Measurements from ENCODE around the gene SLC16A10.
"Not testable (repeated sequence)": the region's sequence is repeated elsewhere in the genome, so short reads cannot be mapped to it uniquely, and the experiment has no call there.

SLC16A10 gene

DNA sequence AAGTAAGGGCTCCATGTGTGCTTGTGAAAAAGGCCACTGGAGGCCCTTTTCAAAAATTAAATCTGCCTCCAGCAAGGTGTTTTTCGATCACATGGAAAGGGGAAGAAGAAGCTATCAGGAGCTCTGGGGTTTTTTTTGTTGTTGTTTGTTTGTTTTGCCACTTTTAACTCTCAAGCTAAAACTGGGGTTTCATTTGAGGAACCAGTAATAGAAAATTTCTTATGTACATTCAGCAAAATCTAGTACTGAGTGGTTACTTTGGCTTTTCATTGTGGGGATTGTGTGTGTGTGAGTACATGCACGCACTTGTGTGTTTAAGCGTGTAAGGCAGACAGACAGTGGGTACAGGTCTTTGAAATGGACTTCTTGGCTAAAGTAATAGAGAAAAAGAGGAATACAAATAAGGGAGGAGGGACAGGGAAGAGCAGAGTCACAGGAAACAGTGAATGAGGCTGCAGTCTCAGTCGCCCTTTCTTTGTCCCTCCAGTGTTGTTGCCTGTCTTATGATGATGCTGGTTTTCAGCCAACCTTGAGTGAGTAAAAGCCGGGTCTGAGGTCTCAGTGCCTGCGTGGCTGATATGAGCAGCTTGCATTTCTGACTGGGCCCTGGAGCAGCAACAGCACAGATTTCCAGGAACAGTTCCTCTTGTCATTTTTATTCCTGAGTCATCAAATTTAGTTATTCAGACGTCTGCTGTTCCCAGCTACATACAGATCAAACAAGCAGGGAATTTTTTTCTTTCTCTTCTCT lies 26.2 kb downstream of the SLC16A10 start:
- Histone ChIP-seq H3K4me3 (ENCODE audit: extremely low read depth, insufficient read depth, low read length, poor library complexity, severe bottlenecking) (no peak overlapping the region), H3K27ac (ENCODE audit: low read depth, low read length, severe bottlenecking) (peak overlapping the region; percentile 24), H3K36me3 (ENCODE audit: control insufficient read depth, insufficient read depth, low read length) (no peaks in the 10 kb centered on the region), H3K9me3 (ENCODE audit: control insufficient read depth, low read length) (no peaks in the 10 kb centered on the region), H3K4me1 (ENCODE audit: control insufficient read depth, insufficient read depth, low read length, poor library complexity, severe bottlenecking) (no peaks in the 10 kb centered on the region)
- WGBS, 2 experiments (ENCODE audit: insufficient coverage in 2 of 2) = 61 to 73% methylated on average over 6 to 7 of the region's 7 CpGs

DNA sequence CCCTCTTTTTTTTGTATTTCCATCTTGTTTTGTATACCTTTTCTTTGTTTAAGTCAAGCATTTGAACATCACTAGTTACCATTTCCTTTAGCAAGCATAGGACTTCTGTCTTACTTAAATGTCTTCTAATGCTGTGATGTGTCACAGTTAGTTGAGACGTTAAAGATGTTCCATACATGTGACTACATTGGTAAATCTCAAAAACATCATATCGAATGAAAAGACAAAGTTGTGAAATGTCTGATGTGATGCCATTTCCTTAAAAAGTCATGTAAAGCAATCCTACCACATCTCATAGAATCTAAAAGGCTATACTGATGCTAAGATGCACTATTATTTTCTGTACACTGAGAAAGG lies 26.8 kb downstream of the SLC16A10 start:
- Histone ChIP-seq H3K9me3 (ENCODE audit: control insufficient read depth, low read length) (no peaks in the 10 kb centered on the region), H3K4me3 (ENCODE audit: extremely low read depth, insufficient read depth, low read length, poor library complexity, severe bottlenecking) (no peak overlapping the region), H3K27ac (ENCODE audit: low read depth, low read length, severe bottlenecking) (peak overlapping the region; percentile 24), H3K36me3 (ENCODE audit: control insufficient read depth, insufficient read depth, low read length) (no peaks in the 10 kb centered on the region), H3K4me1 (ENCODE audit: control insufficient read depth, insufficient read depth, low read length, poor library complexity, severe bottlenecking) (no peaks in the 10 kb centered on the region)
- WGBS, 2 experiments (ENCODE audit: insufficient coverage in 2 of 2) = no CpG with 5 or more reads among the region's 2 CpGs

DNA sequence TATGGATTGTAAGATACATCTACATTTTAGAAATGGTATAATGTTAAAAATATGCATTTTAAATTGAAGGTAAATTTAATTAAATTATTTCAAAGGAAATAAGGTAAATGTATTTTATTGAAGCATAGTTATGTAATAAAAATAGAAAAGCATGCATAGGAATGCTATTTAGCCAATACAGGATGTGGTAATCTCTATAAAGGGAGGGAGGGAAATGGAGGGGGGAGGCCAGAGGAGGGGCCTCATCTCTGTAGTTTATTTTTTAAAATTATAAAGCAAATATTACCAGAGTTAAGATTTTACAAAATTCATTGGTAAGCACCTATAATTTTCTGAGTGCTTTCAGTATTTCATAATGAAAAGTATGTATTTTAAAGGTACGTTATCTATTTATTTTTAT lies 27.2 kb downstream of the SLC16A10 start:
- WGBS, 2 experiments (ENCODE audit: insufficient coverage in 2 of 2) = no CpG with 5 or more reads among the region's 1 CpG
- H3K36me3 ChIP-seq (ENCODE audit: control insufficient read depth, insufficient read depth, low read length) = no peaks in the 10 kb centered on the region
- H3K4me1 ChIP-seq (ENCODE audit: control insufficient read depth, insufficient read depth, low read length, poor library complexity, severe bottlenecking) = no peaks in the 10 kb centered on the region
- no peak overlapping the region for H3K27ac ChIP-seq (ENCODE audit: low read depth, low read length, severe bottlenecking)
- no peak overlapping the region for H3K4me3 ChIP-seq (ENCODE audit: extremely low read depth, insufficient read depth, low read length, poor library complexity, severe bottlenecking)
- no peaks in the 10 kb centered on the region for H3K9me3 ChIP-seq (ENCODE audit: control insufficient read depth, low read length)

DNA sequence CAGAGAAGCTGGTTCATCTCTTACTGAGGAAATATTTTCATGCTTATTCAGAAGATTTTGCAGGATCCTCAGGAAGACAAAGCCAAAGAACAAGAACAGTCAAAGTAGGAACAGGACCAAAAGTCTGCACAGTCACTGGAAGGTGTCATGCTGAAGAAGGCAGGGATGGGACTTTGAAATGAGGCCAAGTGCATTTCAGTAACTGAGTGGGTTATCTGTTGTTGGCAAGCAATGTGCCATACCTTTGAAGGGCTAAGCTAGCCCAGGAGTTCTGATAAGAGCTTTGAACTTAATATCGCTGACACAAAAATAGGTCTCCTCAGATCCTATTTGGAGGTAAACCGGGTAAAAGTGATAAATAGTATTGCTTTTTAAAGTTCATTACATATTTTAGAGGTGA lies 31.5 kb downstream of the SLC16A10 start:
- Histone ChIP-seq H3K36me3 (ENCODE audit: control insufficient read depth, insufficient read depth, low read length) (no peaks in the 10 kb centered on the region), H3K4me1 (ENCODE audit: control insufficient read depth, insufficient read depth, low read length, poor library complexity, severe bottlenecking) (no peaks in the 10 kb centered on the region), H3K9me3 (ENCODE audit: control insufficient read depth, low read length) (no peaks in the 10 kb centered on the region), H3K27ac (ENCODE audit: low read depth, low read length, severe bottlenecking) (no peak overlapping the region), H3K4me3 (ENCODE audit: extremely low read depth, insufficient read depth, low read length, poor library complexity, severe bottlenecking) (no peak overlapping the region)
- 80% methylated on average over 1 of the region's 2 CpGs; no CpG with 5 or more reads in 1 of the 2 experiments for WGBS, 2 experiments (ENCODE audit: insufficient coverage in 2 of 2)

DNA sequence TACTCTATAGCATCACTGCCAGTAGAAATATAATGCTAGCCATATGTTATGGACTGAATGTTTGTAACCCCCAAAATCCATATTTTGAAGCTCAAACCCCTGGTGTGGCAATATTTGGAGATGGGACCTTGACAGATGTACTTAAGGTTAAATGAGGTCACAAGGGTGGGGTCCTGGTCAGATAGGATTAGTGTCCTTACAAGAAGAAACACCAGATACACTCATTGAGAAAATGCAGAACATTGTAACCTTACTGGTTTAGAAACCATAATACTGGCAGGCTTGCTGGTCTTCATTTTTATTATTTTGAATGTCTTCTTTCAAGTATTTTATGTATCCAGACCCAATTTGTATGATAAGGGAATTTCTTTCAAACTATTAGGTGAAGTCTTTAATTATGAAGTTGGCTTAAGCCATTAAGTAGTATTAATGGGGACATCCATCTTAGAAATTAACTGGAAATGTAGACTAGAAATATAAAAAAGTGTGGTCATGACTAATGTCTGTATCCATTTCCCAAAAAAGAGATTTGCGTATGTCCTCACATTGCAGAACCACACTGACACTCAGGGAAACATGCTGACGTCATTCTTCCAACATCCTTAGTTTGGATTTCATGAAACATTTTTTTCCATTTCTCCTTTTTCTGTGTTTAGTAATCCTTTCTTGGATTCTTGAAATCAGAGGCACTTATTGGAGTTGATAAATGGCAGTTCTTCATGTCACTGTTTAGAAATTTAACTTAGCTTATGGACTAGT lies 32.4 kb downstream of the SLC16A10 start:
- Histone ChIP-seq H3K36me3 (ENCODE audit: control insufficient read depth, insufficient read depth, low read length) (no peaks in the 10 kb centered on the region), H3K4me3 (ENCODE audit: extremely low read depth, insufficient read depth, low read length, poor library complexity, severe bottlenecking) (no peak overlapping the region), H3K4me1 (ENCODE audit: control insufficient read depth, insufficient read depth, low read length, poor library complexity, severe bottlenecking) (no peaks in the 10 kb centered on the region), H3K9me3 (ENCODE audit: control insufficient read depth, low read length) (no peaks in the 10 kb centered on the region), H3K27ac (ENCODE audit: low read depth, low read length, severe bottlenecking) (no peak overlapping the region)
- WGBS, 2 experiments (ENCODE audit: insufficient coverage in 2 of 2) = no CpG with 5 or more reads among the region's 2 CpGs

DNA sequence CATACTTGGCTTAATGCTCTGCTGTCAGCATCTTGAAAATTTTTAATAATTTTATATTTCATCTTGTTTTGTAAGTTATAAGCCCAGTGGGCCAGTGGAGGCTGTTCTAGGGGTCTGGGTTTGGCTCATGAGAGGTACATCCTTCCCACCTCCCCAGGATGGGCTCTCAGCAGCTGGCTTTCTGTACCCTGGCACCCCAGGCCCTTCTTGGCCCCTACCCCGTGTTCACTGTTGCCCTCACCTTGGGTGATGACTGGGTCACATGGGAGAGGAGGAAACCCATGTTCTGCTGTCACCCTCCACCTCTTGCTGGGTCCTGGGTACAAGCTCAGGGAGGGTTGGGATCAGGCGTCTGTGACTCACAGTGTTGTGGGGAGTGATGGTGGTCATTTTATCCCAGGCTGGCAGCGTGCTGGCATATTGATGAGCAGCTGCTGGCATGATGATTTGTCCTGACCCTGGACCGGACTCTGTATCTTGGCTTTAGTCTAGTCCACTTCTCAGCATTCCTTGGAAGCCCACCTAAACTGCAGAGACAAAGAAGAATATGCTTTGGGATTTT lies 34.6 kb downstream of the SLC16A10 start:
- Histone ChIP-seq H3K4me1 (ENCODE audit: control insufficient read depth, insufficient read depth, low read length, poor library complexity, severe bottlenecking) (no peaks in the 10 kb centered on the region), H3K4me3 (ENCODE audit: extremely low read depth, insufficient read depth, low read length, poor library complexity, severe bottlenecking) (no peak overlapping the region), H3K36me3 (ENCODE audit: control insufficient read depth, insufficient read depth, low read length) (no peaks in the 10 kb centered on the region), H3K27ac (ENCODE audit: low read depth, low read length, severe bottlenecking) (no peak overlapping the region), H3K9me3 (ENCODE audit: control insufficient read depth, low read length) (no peaks in the 10 kb centered on the region)
- WGBS, 2 experiments (ENCODE audit: insufficient coverage in 2 of 2) = 67 to 100% methylated on average over 1 to 2 of the region's 4 CpGs

DNA sequence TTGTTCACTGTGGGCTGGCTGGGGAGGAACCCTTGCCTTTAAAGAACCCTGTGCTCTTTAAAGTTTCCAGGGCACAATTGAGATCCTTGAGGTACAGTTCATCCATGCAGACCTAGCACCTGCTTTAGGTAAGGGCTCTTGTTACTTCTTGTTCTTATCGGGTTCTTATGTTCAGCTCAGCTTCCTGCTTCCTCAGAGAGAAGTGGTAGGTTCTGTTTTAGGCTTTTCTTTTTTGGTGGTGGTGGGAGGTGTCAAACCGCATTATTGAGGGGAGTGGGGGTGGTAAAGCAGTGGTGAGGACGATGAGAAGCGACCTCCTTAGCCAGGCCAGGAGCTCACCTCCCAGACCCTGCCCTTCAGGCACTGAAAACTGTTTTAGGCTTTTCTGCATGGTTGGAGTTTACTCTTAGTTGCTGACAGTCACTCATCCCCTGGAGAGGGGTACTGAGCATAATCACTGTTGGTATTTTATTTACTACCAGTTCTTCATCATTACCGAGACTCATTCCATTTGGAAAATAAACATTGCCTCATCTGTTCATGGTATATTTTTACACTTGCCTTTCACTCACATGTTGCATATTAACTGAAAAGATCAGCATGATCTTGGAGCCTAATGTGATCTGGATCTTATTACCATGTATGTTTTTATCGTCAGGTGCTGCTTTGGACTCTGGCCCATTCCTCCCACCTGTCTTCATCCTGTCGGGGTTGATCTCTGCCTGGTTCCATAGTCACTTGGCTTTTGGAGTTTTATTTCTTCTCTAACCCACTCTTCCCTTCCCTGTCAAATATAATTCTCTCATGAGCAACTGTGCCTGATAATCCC lies 35.4 kb downstream of the SLC16A10 start:
- Histone ChIP-seq H3K36me3 (ENCODE audit: control insufficient read depth, insufficient read depth, low read length) (no peaks in the 10 kb centered on the region), H3K27ac (ENCODE audit: low read depth, low read length, severe bottlenecking) (no peak overlapping the region), H3K4me1 (ENCODE audit: control insufficient read depth, insufficient read depth, low read length, poor library complexity, severe bottlenecking) (no peaks in the 10 kb centered on the region), H3K9me3 (ENCODE audit: control insufficient read depth, low read length) (no peaks in the 10 kb centered on the region), H3K4me3 (ENCODE audit: extremely low read depth, insufficient read depth, low read length, poor library complexity, severe bottlenecking) (no peak overlapping the region)
- 90 to 94% methylated on average over 2 to 4 of the region's 7 CpGs for WGBS, 2 experiments (ENCODE audit: insufficient coverage in 2 of 2)

DNA sequence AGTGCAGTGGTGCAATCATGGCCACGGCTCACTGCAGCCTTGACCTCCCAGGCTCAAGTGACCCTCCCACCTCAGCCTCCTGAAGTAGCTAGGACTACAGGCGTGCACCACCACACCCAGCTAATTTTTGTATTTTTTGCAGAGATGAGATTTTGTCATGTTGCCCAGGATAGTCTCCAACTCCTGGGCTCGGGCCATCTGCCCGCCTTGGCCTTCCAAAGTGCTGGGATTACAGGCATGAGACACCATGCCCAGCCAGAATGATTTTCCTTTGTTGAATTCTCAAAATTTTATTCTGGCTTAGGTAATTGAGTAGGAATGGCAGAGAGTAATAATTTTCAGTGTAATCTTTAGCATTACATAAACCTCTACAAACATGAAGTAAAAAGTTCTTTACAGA lies 37.1 kb downstream of the SLC16A10 start:
- Histone ChIP-seq H3K4me1 (ENCODE audit: control insufficient read depth, insufficient read depth, low read length, poor library complexity, severe bottlenecking) (no peaks in the 10 kb centered on the region), H3K36me3 (ENCODE audit: control insufficient read depth, insufficient read depth, low read length) (no peaks in the 10 kb centered on the region), H3K4me3 (ENCODE audit: extremely low read depth, insufficient read depth, low read length, poor library complexity, severe bottlenecking) (no peak overlapping the region), H3K27ac (ENCODE audit: low read depth, low read length, severe bottlenecking) (no peak overlapping the region), H3K9me3 (ENCODE audit: control insufficient read depth, low read length) (no peaks in the 10 kb centered on the region)
- WGBS, 2 experiments (ENCODE audit: insufficient coverage in 2 of 2) = 78 to 96% methylated on average over 3 of the region's 4 CpGs

DNA sequence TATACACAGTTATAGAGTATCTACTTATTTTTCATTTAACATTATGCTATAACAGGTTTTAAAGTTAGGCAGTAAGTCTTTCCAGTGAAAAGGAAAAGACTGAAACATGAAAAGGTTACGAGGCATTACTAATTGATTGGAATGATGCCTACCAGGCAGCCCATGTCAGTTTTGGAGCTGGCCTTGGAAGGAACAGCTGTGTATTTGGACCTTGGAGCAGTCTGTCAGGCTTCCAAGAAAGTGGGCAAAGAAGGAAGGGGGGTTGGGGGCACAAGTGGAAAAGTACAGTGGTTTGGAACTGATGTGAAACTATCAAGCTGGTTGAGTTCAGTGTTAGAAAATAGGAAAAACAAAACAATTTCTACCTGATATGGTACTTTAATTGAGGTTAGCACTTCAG lies 41.7 kb downstream of the SLC16A10 start:
- no peaks in the 10 kb centered on the region for H3K36me3 ChIP-seq (ENCODE audit: control insufficient read depth, insufficient read depth, low read length)
- no peaks in the 10 kb centered on the region for H3K4me1 ChIP-seq (ENCODE audit: control insufficient read depth, insufficient read depth, low read length, poor library complexity, severe bottlenecking)
- H3K4me3 ChIP-seq (ENCODE audit: extremely low read depth, insufficient read depth, low read length, poor library complexity, severe bottlenecking) = no peak overlapping the region
- 89% methylated on average over 1 of the region's 1 CpG; no CpG with 5 or more reads in 1 of the 2 experiments for WGBS, 2 experiments (ENCODE audit: insufficient coverage in 2 of 2)
- H3K9me3 ChIP-seq (ENCODE audit: control insufficient read depth, low read length) = no peaks in the 10 kb centered on the region
- no peak overlapping the region for H3K27ac ChIP-seq (ENCODE audit: low read depth, low read length, severe bottlenecking)

DNA sequence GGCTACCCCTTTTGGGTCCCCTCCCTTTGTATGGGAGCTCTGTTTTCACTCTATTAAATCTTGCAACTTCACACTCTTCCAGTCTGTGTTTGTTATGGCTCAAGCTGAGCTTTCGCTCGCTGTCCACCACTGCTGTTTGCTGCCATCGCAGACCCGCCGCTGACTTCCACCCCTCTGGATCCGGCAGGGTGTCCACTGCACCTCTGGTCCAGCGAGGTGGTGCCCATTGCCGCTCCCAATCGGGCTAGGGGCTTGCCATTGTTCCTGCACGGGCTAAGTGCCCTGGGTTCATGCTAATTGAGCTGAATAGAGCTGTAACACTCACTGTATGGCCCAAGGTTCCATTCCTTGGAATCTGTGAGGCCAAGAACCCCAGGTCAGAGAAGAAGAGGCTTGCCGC lies 43.7 kb downstream of the SLC16A10 start:
- H3K4me3 ChIP-seq (ENCODE audit: extremely low read depth, insufficient read depth, low read length, poor library complexity, severe bottlenecking); H3K4me1 ChIP-seq (ENCODE audit: control insufficient read depth, insufficient read depth, low read length, poor library complexity, severe bottlenecking); H3K27ac ChIP-seq (ENCODE audit: low read depth, low read length, severe bottlenecking); H3K9me3 ChIP-seq (ENCODE audit: control insufficient read depth, low read length); H3K36me3 ChIP-seq (ENCODE audit: control insufficient read depth, insufficient read depth, low read length): not testable (repeated sequence)
- 92 to 95% methylated on average over 10 to 11 of the region's 11 CpGs for WGBS, 2 experiments (ENCODE audit: insufficient coverage in 2 of 2)

Measured in mesodermal cell (in vitro differentiated cells).